Epithelial cell of esophagus (primary cell): Measurements from ENCODE around the gene NRM.
"Not testable (repeated sequence)": the region's sequence is repeated elsewhere in the genome, so short reads cannot be mapped to it uniquely, and the experiment has no call there.

Experiments used
- DNase-seq: peaks from one replicate; pipeline ENCODE4 v3.0.0; 2010; ENCODE audit warnings: low read depth
- H3K4me3 ChIP-seq: 2 replicates; pipeline ENCODE4 v1.5.1; 2011; ENCODE audit warnings: mild to moderate bottlenecking, low read length, control low read depth
- CTCF ChIP-seq: IDR thresholded peaks from 2 replicates; pipeline ENCODE4 v1.5.1; 2011; ENCODE audit warnings: low read depth, mild to moderate bottlenecking, low read length, control low read depth, inconsistent platforms; ENCODE audit not compliant: insufficient read depth; ENCODE audit errors: missing control alignments

The NRM gene

GRCh38 chr6:30679765-30680535 lies 10.8 kb downstream of the NRM start:
- DNase-seq = no peak
- no peak overlapping the region for H3K4me3 ChIP-seq
- TF ChIP-seq CTCF = no peak

GRCh38 chr6:30678964-30679726 lies 11.6 kb downstream of the NRM start:
- no peak overlapping the region for H3K4me3 ChIP-seq
- TF ChIP-seq CTCF = peak; percentile 93
- DNase-seq = peak; percentile 82

GRCh38 chr6:30676660-30677285 lies 14.0 kb downstream of the NRM start:
- H3K4me3 ChIP-seq = no peak overlapping the region
- no peak for DNase-seq
- TF ChIP-seq CTCF = no peak

GRCh38 chr6:30672445-30673253 lies 18.1 kb downstream of the NRM start, which contains the start of gene DHX16:
Gene DHX16, minus strand, starts transcription at chr6:30673006. Its CDS starts 165 bp downstream, at chr6:30672841.
- DNase-seq = peak; percentile 99
- peak within 1 kb of the TSS; percentile 87 for H3K4me3 ChIP-seq
- peak; percentile 85 for TF ChIP-seq CTCF

- peak; percentile 22 for TF ChIP-seq CTCF
- no peak overlapping the region for H3K4me3 ChIP-seq
- no peak for DNase-seq
Measured at GRCh38 chr6:30670760-30671527, 19.8 kb downstream of the NRM start.

- peak; percentile 28 for DNase-seq
- not testable (repeated sequence) for H3K4me3 ChIP-seq
Measured at GRCh38 chr6:30666300-30666699, 24.5 kb downstream of the NRM start.
